Neural cell (in vitro differentiated cells): ENCODE measurements around the gene SH3TC2. TPM values are rescaled to one million over a fixed set of nuclear protein-coding genes. Genes with fewer than 3 reads are reported as not detected.

Source experiments
- H2AFZ ChIP-seq: fragments of 200-600, 300-800 bp; sonication (generic), shearing (Covaris generic); 2 replicates; pipeline ENCODE4 v1.6.0; 2014; ENCODE audit warnings: low read depth, mild to moderate bottlenecking, antibody characterized with exemption, low read length, moderate library complexity
- H3F3A ChIP-seq: fragments of 200-600 bp; shearing (Covaris generic); 2 replicates; pipeline ENCODE4 v1.6.1; 2016; ENCODE audit warnings: mild to moderate bottlenecking, moderate library complexity, mixed read lengths, antibody characterized with exemption, low read length; ENCODE audit not compliant: insufficient read depth, poor library complexity, severe bottlenecking
- H3K27ac ChIP-seq: fragments of 200-600, 300-800 bp; sonication (generic), shearing (Covaris generic); 2 replicates; pipeline ENCODE4 v1.5.1; 2014; ENCODE audit warnings: mild to moderate bottlenecking, low read length, moderate library complexity
- H3K27me3 ChIP-seq: fragments of 300-800, 200-600 bp; sonication (generic), shearing (Covaris generic); 2 replicates; pipeline ENCODE4 v1.6.0; 2014; ENCODE audit warnings: mild to moderate bottlenecking, low read depth, low read length, moderate library complexity; ENCODE audit not compliant: insufficient read depth
- H3K36me3 ChIP-seq: fragments of 300-800, 200-600 bp; sonication (generic), shearing (Covaris generic); 2 replicates; pipeline ENCODE4 v1.5.1; 2014; ENCODE audit warnings: mild to moderate bottlenecking, antibody characterized with exemption, low read length, moderate library complexity; ENCODE audit not compliant: insufficient read depth
- H3K4me2 ChIP-seq: fragments of 300-800, 200-600 bp; sonication (generic), shearing (Covaris generic); 2 replicates; pipeline ENCODE4 v1.6.0; 2014; ENCODE audit warnings: mild to moderate bottlenecking, low read length
- H3K4me3 ChIP-seq: fragments of 300-800, 200-600 bp; sonication (generic), shearing (Covaris generic); 2 replicates; pipeline ENCODE4 v1.5.1; 2014; ENCODE audit warnings: mild to moderate bottlenecking, low read length, moderate library complexity
- H3K79me2 ChIP-seq: fragments of 200-600 bp; shearing (Covaris generic); replicated peaks from 2 replicates; pipeline ENCODE4 v1.6.0; 2014; ENCODE audit warnings: mild to moderate bottlenecking, low read length, moderate library complexity; ENCODE audit not compliant: insufficient read depth
- H3K9ac ChIP-seq: fragments of 300-800, 200-600 bp; sonication (generic), shearing (Covaris generic); 2 replicates; pipeline ENCODE4 v1.6.1; 2016; ENCODE audit warnings: mild to moderate bottlenecking, low read length, mixed read lengths
- H3K9me2 ChIP-seq: fragments of 200-600 bp; shearing (Covaris generic); 2 replicates; pipeline ENCODE4 v1.6.1; 2016; ENCODE audit warnings: mild to moderate bottlenecking, low read length, mixed read lengths; ENCODE audit not compliant: insufficient read depth
- H3K9me3 ChIP-seq: fragments of 200-600, 300-800 bp; sonication (generic), shearing (Covaris generic); 2 replicates; pipeline ENCODE4 v1.6.1; 2016; ENCODE audit warnings: mild to moderate bottlenecking, mixed run types, low read length, moderate library complexity, mixed read lengths
- H4K20me1 ChIP-seq: fragments of 200-600 bp; shearing (Covaris generic); 2 replicates; pipeline ENCODE4 v1.6.1; 2016; ENCODE audit warnings: mild to moderate bottlenecking, mixed run types; ENCODE audit not compliant: insufficient read depth
- EP300 ChIP-seq: fragments of 450-650 bp; conservative IDR thresholded peaks from 2 replicates; pipeline ENCODE4 v1.6.1; 2014; ENCODE audit warnings: antibody characterized with exemption, mild to moderate bottlenecking, moderate library complexity; ENCODE audit not compliant: poor library complexity, severe bottlenecking
- EZH2 ChIP-seq: fragments of 200-600, 300-800 bp; shearing (Covaris generic), sonication (generic); IDR thresholded peaks from 2 replicates; pipeline ENCODE4 v1.6.1; 2014; ENCODE audit warnings: antibody characterized with exemption, low read length, borderline replicate concordance, mild to moderate bottlenecking; ENCODE audit not compliant: insufficient read depth, poor library complexity, severe bottlenecking
- MXI1 ChIP-seq: fragments of 450-650 bp; conservative IDR thresholded peaks from 2 replicates; pipeline ENCODE4 v1.6.1; 2014; ENCODE audit warnings: antibody characterized with exemption, mild to moderate bottlenecking; ENCODE audit not compliant: poor library complexity, severe bottlenecking
- POLR2AphosphoS5 ChIP-seq: IDR thresholded peaks from 2 replicates; pipeline ENCODE4 v1.6.1; 2012
- RAD21 ChIP-seq: fragments of 450-650 bp; conservative IDR thresholded peaks from 2 replicates; pipeline ENCODE4 v1.6.1; 2014; ENCODE audit warnings: antibody characterized with exemption, mild to moderate bottlenecking, moderate library complexity
- SMC3 ChIP-seq: fragments of 450-650 bp; conservative IDR thresholded peaks from 2 replicates; pipeline ENCODE4 v1.6.1; 2014; ENCODE audit warnings: antibody characterized with exemption, mild to moderate bottlenecking, moderate library complexity; ENCODE audit not compliant: poor library complexity
- TAF1 ChIP-seq: IDR thresholded peaks from 2 replicates; pipeline ENCODE4 v1.6.1; 2012; ENCODE audit warnings: low read depth
- polyA plus RNA-seq: library from polyadenylated mRNA; depleted of rRNA; stranded (reverse); fragments of >200 nt; gene quantifications from 2 replicates; pipeline ENCODE4 v1.2.3, GENCODE V29; 2014
- TF ChIP-seq, protein P1 (sequence below): fragments of 450-650 bp; IDR thresholded peaks from 2 replicates; pipeline ENCODE4 v1.5.1; 2014; ENCODE audit warnings: antibody characterized with exemption, mild to moderate bottlenecking, moderate library complexity; ENCODE audit not compliant: poor library complexity, severe bottlenecking
- TF ChIP-seq, protein P2 (sequence below): IDR thresholded peaks from 2 replicates; pipeline ENCODE4 v1.6.1; 2012; ENCODE audit warnings: borderline replicate concordance

Gene SH3TC2
- polyA plus RNA-seq, 1 donor from 2014 or later, result not detected

DNA sequence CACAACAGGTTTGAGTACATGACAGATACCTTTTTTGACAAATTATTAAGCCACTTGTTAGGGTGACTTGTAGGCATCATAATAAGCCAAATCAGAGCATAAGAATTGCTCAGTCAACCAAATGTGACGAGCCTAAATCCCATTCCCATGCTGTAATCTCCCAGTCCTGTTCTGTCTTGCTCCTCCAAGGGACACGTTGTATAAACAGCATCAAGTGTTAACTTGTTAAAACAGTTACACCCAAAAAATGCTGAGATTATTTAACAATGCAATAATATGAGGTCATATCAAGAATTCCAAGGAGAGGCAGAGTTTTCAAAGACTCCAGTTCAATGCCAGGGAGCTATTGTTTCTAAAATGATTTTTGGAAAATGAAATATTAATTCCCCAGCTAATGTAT lies 76.2 kb downstream of the SH3TC2 start:
- TF ChIP-seq, protein P1, sequence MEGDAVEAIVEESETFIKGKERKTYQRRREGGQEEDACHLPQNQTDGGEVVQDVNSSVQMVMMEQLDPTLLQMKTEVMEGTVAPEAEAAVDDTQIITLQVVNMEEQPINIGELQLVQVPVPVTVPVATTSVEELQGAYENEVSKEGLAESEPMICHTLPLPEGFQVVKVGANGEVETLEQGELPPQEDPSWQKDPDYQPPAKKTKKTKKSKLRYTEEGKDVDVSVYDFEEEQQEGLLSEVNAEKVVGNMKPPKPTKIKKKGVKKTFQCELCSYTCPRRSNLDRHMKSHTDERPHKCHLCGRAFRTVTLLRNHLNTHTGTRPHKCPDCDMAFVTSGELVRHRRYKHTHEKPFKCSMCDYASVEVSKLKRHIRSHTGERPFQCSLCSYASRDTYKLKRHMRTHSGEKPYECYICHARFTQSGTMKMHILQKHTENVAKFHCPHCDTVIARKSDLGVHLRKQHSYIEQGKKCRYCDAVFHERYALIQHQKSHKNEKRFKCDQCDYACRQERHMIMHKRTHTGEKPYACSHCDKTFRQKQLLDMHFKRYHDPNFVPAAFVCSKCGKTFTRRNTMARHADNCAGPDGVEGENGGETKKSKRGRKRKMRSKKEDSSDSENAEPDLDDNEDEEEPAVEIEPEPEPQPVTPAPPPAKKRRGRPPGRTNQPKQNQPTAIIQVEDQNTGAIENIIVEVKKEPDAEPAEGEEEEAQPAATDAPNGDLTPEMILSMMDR, result no peak
- no peak for TF ChIP-seq EP300
- no peak for TF ChIP-seq SMC3
- TF ChIP-seq, protein P2, sequence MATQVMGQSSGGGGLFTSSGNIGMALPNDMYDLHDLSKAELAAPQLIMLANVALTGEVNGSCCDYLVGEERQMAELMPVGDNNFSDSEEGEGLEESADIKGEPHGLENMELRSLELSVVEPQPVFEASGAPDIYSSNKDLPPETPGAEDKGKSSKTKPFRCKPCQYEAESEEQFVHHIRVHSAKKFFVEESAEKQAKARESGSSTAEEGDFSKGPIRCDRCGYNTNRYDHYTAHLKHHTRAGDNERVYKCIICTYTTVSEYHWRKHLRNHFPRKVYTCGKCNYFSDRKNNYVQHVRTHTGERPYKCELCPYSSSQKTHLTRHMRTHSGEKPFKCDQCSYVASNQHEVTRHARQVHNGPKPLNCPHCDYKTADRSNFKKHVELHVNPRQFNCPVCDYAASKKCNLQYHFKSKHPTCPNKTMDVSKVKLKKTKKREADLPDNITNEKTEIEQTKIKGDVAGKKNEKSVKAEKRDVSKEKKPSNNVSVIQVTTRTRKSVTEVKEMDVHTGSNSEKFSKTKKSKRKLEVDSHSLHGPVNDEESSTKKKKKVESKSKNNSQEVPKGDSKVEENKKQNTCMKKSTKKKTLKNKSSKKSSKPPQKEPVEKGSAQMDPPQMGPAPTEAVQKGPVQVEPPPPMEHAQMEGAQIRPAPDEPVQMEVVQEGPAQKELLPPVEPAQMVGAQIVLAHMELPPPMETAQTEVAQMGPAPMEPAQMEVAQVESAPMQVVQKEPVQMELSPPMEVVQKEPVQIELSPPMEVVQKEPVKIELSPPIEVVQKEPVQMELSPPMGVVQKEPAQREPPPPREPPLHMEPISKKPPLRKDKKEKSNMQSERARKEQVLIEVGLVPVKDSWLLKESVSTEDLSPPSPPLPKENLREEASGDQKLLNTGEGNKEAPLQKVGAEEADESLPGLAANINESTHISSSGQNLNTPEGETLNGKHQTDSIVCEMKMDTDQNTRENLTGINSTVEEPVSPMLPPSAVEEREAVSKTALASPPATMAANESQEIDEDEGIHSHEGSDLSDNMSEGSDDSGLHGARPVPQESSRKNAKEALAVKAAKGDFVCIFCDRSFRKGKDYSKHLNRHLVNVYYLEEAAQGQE, result no peak
- no peak for TF ChIP-seq MXI1
- TF ChIP-seq TAF1, result no peak
- no peak for TF ChIP-seq EZH2
- no peak for TF ChIP-seq RAD21
- no peak for TF ChIP-seq POLR2AphosphoS5
- H2AFZ ChIP-seq, result no peak overlapping the region
- no peak overlapping the region for H3K9ac ChIP-seq
- H3K4me2 ChIP-seq, result no peak overlapping the region
- no peaks in the 10 kb centered on the region for H3F3A ChIP-seq
- no peaks in the 10 kb centered on the region for H4K20me1 ChIP-seq
- H3K36me3 ChIP-seq, result no peaks in the 10 kb centered on the region
- H3K9me3 ChIP-seq, result no peaks in the 10 kb centered on the region
- no peaks in the 10 kb centered on the region for H3K27me3 ChIP-seq
- no peak overlapping the region for H3K27ac ChIP-seq
- no peaks in the 10 kb centered on the region for H3K79me2 ChIP-seq
- H3K9me2 ChIP-seq, result no peaks in the 10 kb centered on the region
- no peak overlapping the region for H3K4me3 ChIP-seq

DNA sequence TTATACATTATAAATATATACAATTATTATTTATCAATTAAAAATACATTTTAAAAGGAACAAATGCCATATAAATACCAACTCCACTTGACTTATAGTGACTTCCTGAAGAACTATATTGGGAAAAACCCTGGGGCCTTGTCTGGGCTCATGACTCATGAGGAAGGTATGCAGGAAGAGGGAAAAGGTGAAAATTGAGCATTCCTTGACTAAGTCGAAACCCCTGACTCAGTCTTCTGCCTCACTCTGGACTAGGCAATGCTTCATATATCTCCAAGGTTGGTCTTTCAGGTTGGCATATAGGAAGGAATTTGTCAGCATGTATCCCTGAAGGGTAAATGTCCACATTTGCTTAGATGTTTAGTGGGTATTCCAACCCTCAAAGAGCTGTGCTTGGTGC lies 78.5 kb downstream of the SH3TC2 start:
- Histone ChIP-seq H3K9me3 (no peaks in the 10 kb centered on the region), H3K4me2 (no peak overlapping the region), H2AFZ (no peak overlapping the region), H4K20me1 (no peaks in the 10 kb centered on the region), H3F3A (no peaks in the 10 kb centered on the region), H3K36me3 (no peaks in the 10 kb centered on the region), H3K27me3 (no peaks in the 10 kb centered on the region), H3K79me2 (no peaks in the 10 kb centered on the region), H3K4me3 (no peak overlapping the region), H3K9ac (no peak overlapping the region), H3K27ac (no peak overlapping the region), H3K9me2 (no peaks in the 10 kb centered on the region)
- TF ChIP-seq SMC3 (no peak), RAD21 (no peak), MXI1 (no peak), EP300 (no peak), TAF1 (no peak), POLR2AphosphoS5 (no peak), EZH2 (no peak)
- TF ChIP-seq, protein P2, result no peak
- TF ChIP-seq, protein P1, result no peak
